Mesenchymal stem cell (in vitro differentiated cells and primary cell): ENCODE results near the gene POLG2.
"Not testable (repeated sequence)": the region's sequence is repeated elsewhere in the genome, so short reads cannot be mapped to it uniquely, and the experiment has no call there.

Source experiments
- DNase-seq: peaks from one replicate; pipeline ENCODE4 v3.0.0-alpha.2; 2013
- H2AFZ ChIP-seq: one replicate; pipeline ENCODE4 v1.6.1; 2013; ENCODE audit warnings: low read depth, mild to moderate bottlenecking, control low read depth, inconsistent platforms, low read length, moderate library complexity
- H2AK5ac ChIP-seq: 2 replicates; pipeline ENCODE4 v1.6.1; 2013; ENCODE audit warnings: low read length, moderate library complexity, mild to moderate bottlenecking, inconsistent platforms; ENCODE audit not compliant: severe bottlenecking
- H2BK120ac ChIP-seq: one replicate; pipeline ENCODE4 v1.6.1; 2013; ENCODE audit warnings: low read depth, mild to moderate bottlenecking, inconsistent platforms, low read length, moderate library complexity
- H2BK12ac ChIP-seq, 2 experiments: one replicate each; pipeline ENCODE4 v1.6.1; 2013; ENCODE audit warnings: inconsistent platforms in 2 of 2, low read length in 2 of 2, mild to moderate bottlenecking in 2 of 2, moderate library complexity in 2 of 2, control low read depth in 1 of 2
- H2BK15ac ChIP-seq: one replicate; pipeline ENCODE4 v1.6.1; 2013; ENCODE audit warnings: mild to moderate bottlenecking, low read depth, inconsistent platforms; ENCODE audit not compliant: poor library complexity, severe bottlenecking
- H2BK5ac ChIP-seq: 2 replicates; pipeline ENCODE4 v1.6.1; 2013; ENCODE audit warnings: low read depth, mild to moderate bottlenecking, low read length, control low read depth, inconsistent platforms; ENCODE audit not compliant: poor library complexity, severe bottlenecking
- H3K14ac ChIP-seq, 2 experiments: one replicate each; pipeline ENCODE4 v1.6.1; 2013; ENCODE audit warnings: inconsistent platforms in 2 of 2, low read length in 2 of 2, control low read depth in 1 of 2, mild to moderate bottlenecking in 1 of 2, moderate library complexity in 1 of 2
- H3K18ac ChIP-seq, 2 experiments: one replicate each; pipeline ENCODE4 v1.6.1; 2013; ENCODE audit warnings: inconsistent platforms in 2 of 2, low read length in 2 of 2, control low read depth in 1 of 2, low read depth in 1 of 2, mild to moderate bottlenecking in 1 of 2
- H3K23ac ChIP-seq, 2 experiments: one replicate each; pipeline ENCODE4 v1.6.1; 2013; ENCODE audit warnings: inconsistent platforms in 2 of 2, low read length in 2 of 2, mild to moderate bottlenecking in 2 of 2, moderate library complexity in 2 of 2, control low read depth in 1 of 2
- H3K27ac ChIP-seq: 2 replicates; pipeline ENCODE4 v1.5.1; 2013; ENCODE audit warnings: mild to moderate bottlenecking, moderate library complexity, low read length, control low read depth, inconsistent platforms; ENCODE audit not compliant: poor library complexity, severe bottlenecking
- H3K27me3 ChIP-seq, 2 experiments: 2 replicates each; pipeline versions ENCODE4 v1.6.1 to v1.7.0; 2013; ENCODE audit warnings: low read length in 2 of 2, mild to moderate bottlenecking in 2 of 2, moderate library complexity in 2 of 2, control low read depth in 1 of 2, inconsistent platforms in 1 of 2; ENCODE audit not compliant: control insufficient read depth in 1 of 2, insufficient read depth in 1 of 2
- H3K36me3 ChIP-seq, 2 experiments: 2 replicates each; pipeline versions ENCODE4 v1.6.1 to v1.7.0; 2013; ENCODE audit warnings: low read length in 2 of 2, control low read depth in 1 of 2, inconsistent platforms in 1 of 2, low read depth in 1 of 2, mild to moderate bottlenecking in 1 of 2; ENCODE audit not compliant: insufficient read depth in 2 of 2, control insufficient read depth in 1 of 2
- H3K4ac ChIP-seq, 2 experiments: one replicate each; pipeline ENCODE4 v1.6.1; 2013; ENCODE audit warnings: inconsistent platforms in 2 of 2, low read length in 2 of 2, mild to moderate bottlenecking in 2 of 2, moderate library complexity in 2 of 2, control low read depth in 1 of 2, low read depth in 1 of 2
- H3K4me1 ChIP-seq: 2 replicates; pipeline ENCODE4 v1.6.1; 2013; ENCODE audit warnings: low read depth, low read length, control low read depth; ENCODE audit not compliant: control insufficient read depth, insufficient read depth
- H3K4me2 ChIP-seq: 2 replicates; pipeline ENCODE4 v1.6.1; 2013; ENCODE audit warnings: low read length, mild to moderate bottlenecking, inconsistent platforms; ENCODE audit not compliant: poor library complexity, severe bottlenecking
- H3K4me3 ChIP-seq, 2 experiments: 2 replicates each; pipeline versions ENCODE4 v1.5.1 to v1.7.0; 2013; ENCODE audit warnings: low read length in 2 of 2, mild to moderate bottlenecking in 2 of 2, control low read depth in 1 of 2, low read depth in 1 of 2; ENCODE audit not compliant: insufficient read depth in 1 of 2
- H3K79me1 ChIP-seq: replicated peaks from 2 replicates; pipeline ENCODE4 v1.6.1; 2013; ENCODE audit warnings: mild to moderate bottlenecking, control low read depth, low read length, inconsistent platforms; ENCODE audit not compliant: poor library complexity, severe bottlenecking
- H3K9ac ChIP-seq: 2 replicates; pipeline ENCODE4 v1.7.0; 2013; ENCODE audit warnings: mild to moderate bottlenecking, low read length, moderate library complexity
- H3K9me3 ChIP-seq: 2 replicates; pipeline ENCODE4 v1.7.0; 2013; ENCODE audit warnings: mild to moderate bottlenecking, low read length; ENCODE audit not compliant: control insufficient read depth
- H4K8ac ChIP-seq: one replicate; pipeline ENCODE4 v1.6.1; 2013; ENCODE audit warnings: inconsistent platforms, mild to moderate bottlenecking, low read length, moderate library complexity
- H4K91ac ChIP-seq: one replicate; pipeline ENCODE4 v1.6.1; 2013; ENCODE audit warnings: mild to moderate bottlenecking, low read length, inconsistent platforms
- WGBS: methylation state at CpG from one replicate; pipeline ENCODE4 v1.1.7; 2013; ENCODE audit warnings: mixed read lengths; 5-methylcytosine and 5-hydroxymethylcytosine counted together

The POLG2 gene

DNA sequence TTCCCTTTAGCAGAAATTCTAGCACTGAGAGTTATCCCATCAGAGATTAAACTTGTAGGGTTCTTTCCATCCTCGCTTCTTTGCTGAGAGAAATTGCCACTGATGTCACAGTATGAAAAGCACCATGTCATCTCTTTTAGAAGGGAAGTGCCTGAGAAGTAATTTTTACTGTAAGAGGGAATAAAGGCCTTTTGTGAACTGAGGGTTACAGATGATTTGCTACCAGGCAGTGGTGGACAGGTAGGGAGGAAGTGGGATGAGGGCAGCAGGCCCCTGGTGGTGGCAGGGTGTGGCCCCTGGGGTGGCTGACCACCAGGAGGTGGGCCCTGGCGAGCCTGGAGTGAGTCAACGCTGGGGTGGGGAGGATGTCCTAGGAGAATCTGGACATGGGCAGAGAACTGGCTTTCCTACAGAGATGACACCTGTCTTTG, 54.3 kb downstream of the POLG2 start:
- Histone ChIP-seq H3K4me2 (no peak overlapping the region), H3K23ac (no peak overlapping the region), H4K8ac (no peak overlapping the region), H3K36me3 (peaks cover 0 to 41% of the 10 kb centered on the region in 2 experiments), H3K9me3 (peaks cover 15% of the 10 kb centered on the region), H3K4ac (no peak overlapping the region), H2AFZ (no peak overlapping the region), H2BK5ac (no peak overlapping the region), H4K91ac (peak overlapping the region; percentile 93), H2AK5ac (no peak overlapping the region), H3K18ac (peak overlapping the region in 1 of 2 experiments; percentile 54), H3K27me3 (no peaks in the 10 kb centered on the region), H2BK15ac (no peak overlapping the region), H3K79me1 (no peaks in the 10 kb centered on the region), H2BK120ac (peak overlapping the region; percentile 34), H3K4me3 (no peak overlapping the region), H3K4me1 (no peaks in the 10 kb centered on the region), H2BK12ac (peak overlapping the region in 1 of 2 experiments; percentile 50), H3K27ac (no peak overlapping the region), H3K9ac (no peak overlapping the region), H3K14ac (no peak overlapping the region)
- DNase-seq: no peak
- WGBS: 82% methylated on average over 3 of the region's 3 CpGs

DNA sequence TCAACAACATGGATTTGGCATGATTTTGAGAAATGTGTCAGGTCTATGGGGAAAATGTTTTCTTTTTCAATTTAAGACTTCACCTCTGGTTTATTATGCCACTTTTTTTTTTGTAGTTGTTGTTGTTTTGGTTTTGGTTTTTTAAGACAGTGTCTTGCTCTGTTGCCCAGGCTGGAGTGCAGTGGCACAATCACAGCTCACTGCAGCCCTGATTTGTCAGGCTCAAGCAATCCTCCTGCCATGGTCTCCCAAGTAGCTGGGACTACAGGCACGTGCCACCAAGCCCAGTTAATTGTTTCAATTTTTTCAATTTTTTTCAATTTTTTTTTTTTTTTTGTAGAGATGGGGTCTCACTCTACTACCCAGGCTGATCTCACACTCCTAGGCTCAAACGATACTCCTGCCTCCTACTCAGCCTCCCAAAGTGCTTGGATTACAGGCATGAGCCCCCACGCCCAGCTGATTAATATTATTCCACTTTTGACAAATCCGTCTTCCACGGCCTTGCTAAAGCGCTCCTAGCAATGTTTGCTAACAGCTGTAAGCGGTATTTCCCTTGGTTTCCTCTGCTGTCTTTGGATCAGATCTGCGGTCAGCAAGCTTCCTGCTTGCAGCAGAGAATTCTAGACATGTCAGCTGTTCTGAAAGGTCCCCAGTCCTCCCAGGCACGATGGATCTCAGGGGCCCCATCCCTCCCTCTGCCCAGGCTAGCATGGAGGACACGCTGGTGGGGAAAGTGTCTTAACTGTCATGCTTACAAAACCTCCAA, 54.9 kb downstream of the POLG2 start:
- Histone ChIP-seq H3K27me3 (no peaks in the 10 kb centered on the region), H4K8ac (no peak overlapping the region), H2BK15ac (no peak overlapping the region), H3K9ac (no peak overlapping the region), H3K27ac (no peak overlapping the region), H3K14ac (no peak overlapping the region), H3K4ac (no peak overlapping the region), H3K9me3 (peaks cover 21% of the 10 kb centered on the region), H3K4me3 (no peak overlapping the region), H3K23ac (no peak overlapping the region), H3K4me2 (no peak overlapping the region), H2BK12ac (no peak overlapping the region), H3K4me1 (no peaks in the 10 kb centered on the region), H4K91ac (no peak overlapping the region), H3K79me1 (no peaks in the 10 kb centered on the region), H2AFZ (no peak overlapping the region), H3K18ac (no peak overlapping the region), H3K36me3 (peaks cover 0 to 47% of the 10 kb centered on the region in 2 experiments), H2BK5ac (no peak overlapping the region), H2AK5ac (no peak overlapping the region), H2BK120ac (no peak overlapping the region)
- DNase-seq: peak; percentile 68
- WGBS: 74% methylated on average over 9 of the region's 10 CpGs

DNA sequence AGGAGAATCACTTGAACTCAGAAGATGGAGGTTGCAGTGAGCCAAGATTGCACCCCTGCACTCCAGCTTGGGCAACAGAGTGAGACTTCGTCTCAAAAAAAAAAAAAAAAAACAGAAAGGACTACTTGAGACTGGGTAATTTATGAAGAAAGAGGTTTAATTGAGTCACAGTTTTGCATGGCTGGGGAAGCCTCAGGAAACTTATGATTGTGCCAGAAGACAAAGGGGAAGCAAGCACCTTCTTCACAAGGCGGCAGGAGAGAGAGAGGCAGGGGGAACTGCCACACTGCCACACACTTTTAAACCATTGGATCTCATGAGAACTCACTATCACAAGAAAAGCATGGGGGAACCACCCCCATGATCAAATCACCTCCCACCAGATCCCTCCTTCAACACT, 56.9 kb downstream of the POLG2 start:
- no peak overlapping the region for H2BK12ac ChIP-seq
- H3K79me1 ChIP-seq: no peaks in the 10 kb centered on the region
- H3K14ac ChIP-seq: no peak overlapping the region
- H3K9ac ChIP-seq: no peak overlapping the region
- H3K4me1 ChIP-seq: no peaks in the 10 kb centered on the region
- no peak overlapping the region for H3K27ac ChIP-seq
- no peak overlapping the region for H3K18ac ChIP-seq
- no peak overlapping the region for H4K8ac ChIP-seq
- H3K23ac ChIP-seq: no peak overlapping the region
- H2AK5ac ChIP-seq: no peak overlapping the region
- H3K4me2 ChIP-seq: no peak overlapping the region
- no peak overlapping the region for H2BK15ac ChIP-seq
- WGBS: 96% methylated on average over 2 of the region's 2 CpGs
- peaks cover 27% of the 10 kb centered on the region for H3K9me3 ChIP-seq
- no peak overlapping the region for H2BK120ac ChIP-seq
- H4K91ac ChIP-seq: no peak overlapping the region
- no peaks in the 10 kb centered on the region for H3K27me3 ChIP-seq
- peaks cover 0 to 61% of the 10 kb centered on the region in 2 experiments for H3K36me3 ChIP-seq
- H3K4ac ChIP-seq: no peak overlapping the region
- H2BK5ac ChIP-seq: no peak overlapping the region
- no peak overlapping the region for H3K4me3 ChIP-seq
- DNase-seq: no peak
- no peak overlapping the region for H2AFZ ChIP-seq

DNA sequence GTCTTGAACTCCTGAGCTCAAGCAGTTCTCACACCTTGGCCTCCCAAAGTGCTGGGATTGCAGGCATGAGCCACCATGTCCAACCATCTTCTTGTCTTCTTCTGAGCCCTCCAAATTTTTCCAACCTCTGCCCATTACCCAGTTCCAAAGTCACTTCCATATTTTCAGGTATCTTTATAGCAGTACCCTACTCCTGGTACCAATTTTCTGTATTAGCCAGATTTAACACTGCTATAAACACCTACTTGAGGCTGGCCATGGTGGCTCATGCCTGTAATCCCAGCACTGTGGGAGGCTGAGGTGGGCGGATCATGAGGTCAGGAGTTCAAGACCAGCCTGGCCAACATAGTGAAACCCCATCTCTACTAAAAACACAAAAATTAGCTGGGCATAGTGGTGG, 57.3 kb downstream of the POLG2 start:
- not testable (repeated sequence) for H3K4me1 ChIP-seq, H2BK15ac ChIP-seq, H3K9ac ChIP-seq, DNase-seq, H3K4me2 ChIP-seq, H4K8ac ChIP-seq, H3K79me1 ChIP-seq, H3K27ac ChIP-seq, H2BK120ac ChIP-seq, H2BK12ac ChIP-seq, H2AK5ac ChIP-seq, H3K23ac ChIP-seq, H3K18ac ChIP-seq, H4K91ac ChIP-seq, H3K14ac ChIP-seq, H2AFZ ChIP-seq, H3K4me3 ChIP-seq, H3K4ac ChIP-seq, H3K27me3 ChIP-seq, H2BK5ac ChIP-seq
- Histone ChIP-seq H3K36me3 (peaks cover 0 to 62% of the 10 kb centered on the region in 2 experiments), H3K9me3 (peaks cover 27% of the 10 kb centered on the region)
- WGBS: no CpG with 5 or more reads among the region's 1 CpG
